Endothelial cell of umbilical vein (primary cell): ENCODE data around the gene TP73. TPM values are rescaled to one million over a fixed set of nuclear protein-coding genes. Genes with fewer than 3 reads are reported as not detected.

Experiments
- BruUV-seq: library from RNA; stranded (reverse); fragments of 400-500 nt; replicated peaks from 2 replicates; lab custom pipeline; 2021; lab: Mats Ljungman, UMichigan
- CTCF ChIA-PET: fragments of 300-600, 350-600 bp; sonication (Branson Sonifier 250); formaldehyde crosslinking; loops from one replicate; lab custom pipeline; 2021; ENCODE audit warnings: antibody characterized with exemption, inconsistent platforms; lab: Charles Lee
- POLR2A ChIA-PET: fragments of 300-600, 350-600 bp; sonication (Branson Sonifier 250); formaldehyde crosslinking; loops from one replicate; lab custom pipeline; 2021; ENCODE audit warnings: antibody characterized with exemption, inconsistent platforms; lab: Charles Lee
- DNase-seq: peaks from one replicate; pipeline ENCODE4 v3.0.0-alpha.2; 2011; ENCODE audit warnings: low read depth, low spot score
- FAIRE-seq: peaks from 2 replicates; lab custom pipeline; 2011; peaks lifted over from hg19 to GRCh38; lab: Jason Lieb, UNC
- H2AFZ ChIP-seq: 2 replicates; pipeline ENCODE4 v1.6.0; 2012; ENCODE audit warnings: low read depth, low read length, control low read depth, inconsistent platforms
- H3K27ac ChIP-seq: 2 replicates; pipeline ENCODE4 v1.5.1; 2011; ENCODE audit warnings: low read depth, mild to moderate bottlenecking, control low read depth, low read length, moderate library complexity; ENCODE audit not compliant: insufficient read depth
- H3K27me3 ChIP-seq, 2 experiments: 2 replicates each; pipeline versions ENCODE4 v1.6.0 to v1.6.1; 2011; ENCODE audit warnings: low read length in 2 of 2, mixed read lengths in 1 of 2; ENCODE audit not compliant: control insufficient read depth in 2 of 2, insufficient read depth in 2 of 2
- H3K36me3 ChIP-seq, 2 experiments: 2 replicates in 1 of 2; 3 replicates in 1 of 2; pipeline ENCODE4 v1.5.1; 2011; ENCODE audit warnings: low read length in 2 of 2, mild to moderate bottlenecking in 1 of 2, moderate library complexity in 1 of 2; ENCODE audit not compliant: control insufficient read depth in 2 of 2, insufficient read depth in 2 of 2; ENCODE audit errors: extremely low read depth in 1 of 2
- H3K4me1 ChIP-seq: 3 replicates; pipeline ENCODE4 v1.5.1; 2011; ENCODE audit warnings: mild to moderate bottlenecking, low read length; ENCODE audit not compliant: control insufficient read depth, insufficient read depth; ENCODE audit errors: extremely low read depth
- H3K4me2 ChIP-seq: 2 replicates; pipeline ENCODE4 v1.6.1; 2011; ENCODE audit warnings: low read length, control low read depth, mixed read lengths; ENCODE audit not compliant: insufficient read depth
- H3K4me3 ChIP-seq, 3 experiments: fragments of 200-600 bp in 1 of 3; sonication (generic), shearing (Covaris generic) in 1 of 3; replicated peaks in 1 of 3; 2 replicates each; pipeline ENCODE4 v1.5.1; 2011 to 2016; ENCODE audit warnings: control low read depth in 3 of 3, low read length in 3 of 3, mild to moderate bottlenecking in 2 of 3, inconsistent platforms in 1 of 3, low read depth in 1 of 3, moderate library complexity in 1 of 3; ENCODE audit not compliant: insufficient read depth in 1 of 3
- H3K79me2 ChIP-seq: 2 replicates; pipeline ENCODE4 v1.6.0; 2012; ENCODE audit warnings: low read length, inconsistent platforms; ENCODE audit not compliant: control insufficient read depth, insufficient read depth
- H3K9ac ChIP-seq: replicated peaks from 2 replicates; pipeline ENCODE3; 2011; ENCODE audit warnings: low read length, control low read depth; ENCODE audit not compliant: insufficient read depth; ENCODE audit errors: extremely low read depth
- H3K9me1 ChIP-seq: replicated peaks from 3 replicates; pipeline ENCODE4 v1.6.0; 2011; ENCODE audit warnings: mild to moderate bottlenecking, low read length; ENCODE audit not compliant: control insufficient read depth, insufficient read depth; ENCODE audit errors: extremely low read depth
- H3K9me3 ChIP-seq: replicated peaks from 2 replicates; pipeline ENCODE4 v1.5.1; 2012; ENCODE audit warnings: low read length, inconsistent platforms; ENCODE audit not compliant: control insufficient read depth, insufficient read depth
- H4K20me1 ChIP-seq: replicated peaks from 2 replicates; pipeline ENCODE3; 2011; ENCODE audit warnings: mild to moderate bottlenecking, low read length; ENCODE audit not compliant: control insufficient read depth, insufficient read depth; ENCODE audit errors: extremely low read depth
- CTCF ChIP-seq, 2 donors: IDR thresholded peaks; 1 replicate in 1 of 2; 2 replicates in 1 of 2; pipeline ENCODE4 v1.5.1; 2011; ENCODE audit warnings: low read length in 2 of 2, mild to moderate bottlenecking in 2 of 2, moderate library complexity in 2 of 2, control low read depth in 1 of 2, inconsistent platforms in 1 of 2, low read depth in 1 of 2; ENCODE audit not compliant: insufficient read depth in 1 of 2; ENCODE audit errors: extremely low read depth in 1 of 2
- EZH2 ChIP-seq: IDR thresholded peaks from 2 replicates; pipeline ENCODE4 v1.6.1; 2012; ENCODE audit warnings: borderline replicate concordance, low read depth, mild to moderate bottlenecking, moderate library complexity, low read length, inconsistent platforms; ENCODE audit not compliant: severe bottlenecking
- FOS ChIP-seq: IDR thresholded peaks from 2 replicates; pipeline ENCODE4 v1.6.1; 2011; ENCODE audit warnings: mild to moderate bottlenecking, low read length, moderate library complexity, borderline replicate concordance; ENCODE audit not compliant: insufficient read depth
- GATA2 ChIP-seq: IDR thresholded peaks from 2 replicates; pipeline ENCODE4 v1.7.0; 2011; ENCODE audit warnings: low read depth, mild to moderate bottlenecking, moderate library complexity, mixed read lengths, low read length; ENCODE audit not compliant: insufficient read length, insufficient read depth
- JUN ChIP-seq: IDR thresholded peaks from 2 replicates; pipeline ENCODE4 v1.6.1; 2011; ENCODE audit warnings: borderline replicate concordance, low read depth; ENCODE audit not compliant: insufficient read length, insufficient read depth
- MAX ChIP-seq: IDR thresholded peaks from 2 replicates; pipeline ENCODE4 v1.6.1; 2011; ENCODE audit not compliant: insufficient read depth, insufficient read length
- MYC ChIP-seq: IDR thresholded peaks from one replicate; pipeline ENCODE4 v1.6.1; 2011; ENCODE audit warnings: mild to moderate bottlenecking, low read depth, low read length
- POLR2A ChIP-seq: IDR thresholded peaks from 2 replicates; pipeline ENCODE4 v1.6.1; 2012; ENCODE audit warnings: low read depth, mild to moderate bottlenecking, control low read depth, low read length
- POLR2AphosphoS5 ChIP-seq: IDR thresholded peaks from 2 replicates; pipeline ENCODE4 v1.6.1; 2012; ENCODE audit warnings: low read depth, mild to moderate bottlenecking, control low read depth, low read length, moderate library complexity; ENCODE audit not compliant: insufficient read depth
- dilution Hi-C: fragments of 300-500 bp; cut with MboI; formaldehyde crosslinking; loops from one replicate; pipeline ENCODE4 v1.15.0; 2019; ENCODE audit warnings: low sequenced_read_pairs; ENCODE audit not compliant: extremely low pct_ligation_motif_present
- intact Hi-C: fragments of 100-400 bp; cut with micrococcal nuclease; formaldehyde crosslinking; loops from one replicate; pipeline ENCODE4 v1.10.0; 2022
- polyA plus RNA-seq, 4 experiments: library from polyadenylated mRNA; depleted of rRNA in 3 of 4; stranded (reverse) in 3 of 4; unstranded in 1 of 4; fragments of >200 nt; gene quantifications; 2 replicates each; pipeline versions ENCODE4 v1.2.1 to v1.2.3, GENCODE V29; 2011 to 2012; ENCODE audit warnings: missing spikeins in 1 of 4
- total RNA-seq: library from RNA; stranded (reverse); gene quantifications from 2 replicates; pipeline ENCODE4 v1.2.3, GENCODE V29; 2021

The TP73 gene
- total and polyA plus RNA-seq, 2 donors (not counting 3 experiments of a cell fraction or from before 2014, with no cell fraction given): 0.03 to 0.15 TPM

GRCh38 chr1:3603571-3604467, 48.5 kb upstream of the TP73 start:
- no peak overlapping the region for H2AFZ ChIP-seq
- DNase-seq: no peak
- H3K9me1 ChIP-seq: no peaks in the 10 kb centered on the region
- no peaks in the 10 kb centered on the region for H3K9me3 ChIP-seq
- FAIRE-seq: no peak
- no TSS peak for BruUV-seq
- H3K4me2 ChIP-seq: no peak overlapping the region
- H4K20me1 ChIP-seq: no peaks in the 10 kb centered on the region
- no peaks in the 10 kb centered on the region for H3K27me3 ChIP-seq
- H3K4me3 ChIP-seq: no peak overlapping the region
- CTCF ChIA-PET: no interaction called here
- H3K9ac ChIP-seq: no peak overlapping the region
- no peak overlapping the region for H3K27ac ChIP-seq
- POLR2A ChIA-PET: no interaction called here
- H3K36me3 ChIP-seq: no peaks in the 10 kb centered on the region
- TF ChIP-seq JUN (no peak), FOS (no peak), EZH2 (no peak), CTCF (IDR thresholded peaks at IDR 0.05; ENCODE audit: extremely low read depth in 1 of 2, insufficient read depth in 1 of 2, low read depth in 1 of 2, low read length in 2 of 2) (no peak), MYC (no peak), GATA2 (no peak), POLR2A (no peak), MAX (no peak), POLR2AphosphoS5 (no peak)
- H3K79me2 ChIP-seq: no peaks in the 10 kb centered on the region
- intact Hi-C loops: no loop called here
- no peaks in the 10 kb centered on the region for H3K4me1 ChIP-seq
- dilution Hi-C loops: no loop called here
